GM12878 (cell line): ENCODE data around the gene WWP2. TPM values are rescaled to one million over a fixed set of nuclear protein-coding genes. Genes with fewer than 3 reads are reported as not detected.

ENCODE experiments used
- ATAC-seq: fragments of 200-7000 bp; cut with Tn5 transposase; 3 replicates; pipeline ENCODE4 v1.9.1; 2020; ENCODE audit warnings: mild to moderate bottlenecking, moderate library complexity
- BruUV-seq: library from RNA; stranded (reverse); fragments of 400-500 nt; replicated peaks from 2 replicates; lab custom pipeline; 2021; lab: Mats Ljungman, UMichigan
- CTCF ChIA-PET: fragments of 300-600 bp; sonication (Branson Sonifier 250); formaldehyde crosslinking; extraction: SDS; loops from one replicate; lab custom pipeline; 2021; ENCODE audit warnings: inconsistent platforms; lab: Yijun Ruan, JAX
- POLR2A ChIA-PET: fragments of 350-600 bp; formaldehyde crosslinking; extraction: SDS; loops from one replicate; lab custom pipeline; 2021; ENCODE audit warnings: inconsistent platforms; lab: Charles Lee
- RAD21 ChIA-PET: fragments of 300-600 bp; sonication (Branson Sonifier 250); formaldehyde crosslinking; loops from one replicate; lab custom pipeline; 2023; ENCODE audit warnings: antibody characterized with exemption; ENCODE audit not compliant: unreplicated experiment; lab: Charles Lee
- SMC1A ChIA-PET: fragments of 300-600 bp; sonication (Branson Sonifier 250); formaldehyde crosslinking; loops from one replicate; lab custom pipeline; 2023; ENCODE audit not compliant: unreplicated experiment, uncharacterized antibody; lab: Charles Lee
- DNase-seq: peaks from one replicate; pipeline ENCODE4 v3.0.0-alpha.2; 2011; ENCODE audit warnings: low read depth, low spot score
- FAIRE-seq: peaks from 3 replicates; lab custom pipeline; 2011; peaks lifted over from hg19 to GRCh38; lab: Jason Lieb, UNC
- H2AFZ ChIP-seq: 2 replicates; pipeline ENCODE4 v1.6.0; 2011; ENCODE audit warnings: low read depth, low read length, control low read depth; ENCODE audit not compliant: control insufficient read depth
- H3K27ac ChIP-seq: 2 replicates; pipeline ENCODE4 v1.5.1; 2011; ENCODE audit warnings: control low read depth; ENCODE audit not compliant: control insufficient read depth, insufficient read depth
- H3K27me3 ChIP-seq, 2 experiments: replicated peaks in 1 of 2; 2 replicates each; pipeline versions ENCODE4 v1.6.0 to v1.6.1; 2011; ENCODE audit warnings: low read length in 1 of 2; ENCODE audit not compliant: control insufficient read depth in 2 of 2, insufficient read depth in 2 of 2
- H3K36me3 ChIP-seq, 2 experiments: 2 replicates each; pipeline ENCODE4 v1.5.1; 2011; ENCODE audit warnings: low read length in 1 of 2; ENCODE audit not compliant: control insufficient read depth in 2 of 2, insufficient read depth in 2 of 2
- H3K4me1 ChIP-seq: 2 replicates; pipeline ENCODE4 v1.6.1; 2011; ENCODE audit warnings: mild to moderate bottlenecking, low read length, moderate library complexity, mixed read lengths; ENCODE audit not compliant: control insufficient read depth, insufficient read depth
- H3K4me2 ChIP-seq: 2 replicates; pipeline ENCODE4 v1.6.0; 2011; ENCODE audit warnings: control low read depth; ENCODE audit not compliant: control insufficient read depth, insufficient read depth
- H3K4me3 ChIP-seq: fragments of 200-600 bp; sonication (generic); 2 replicates; pipeline ENCODE4 v1.5.1; 2016
- H3K79me2 ChIP-seq: 2 replicates; pipeline ENCODE4 v1.6.0; 2011; ENCODE audit warnings: low read length; ENCODE audit not compliant: control insufficient read depth, insufficient read depth
- H3K9ac ChIP-seq: 2 replicates; pipeline ENCODE4 v1.8.0; 2011; ENCODE audit warnings: low read length, control low read depth, mixed read lengths; ENCODE audit not compliant: control insufficient read depth, insufficient read depth
- H3K9me3 ChIP-seq: replicated peaks from 3 replicates; pipeline ENCODE4 v1.5.1; 2011; ENCODE audit warnings: mild to moderate bottlenecking, low read length; ENCODE audit not compliant: control insufficient read depth, insufficient read depth
- H4K20me1 ChIP-seq: 2 replicates; pipeline ENCODE4 v1.6.0; 2011; ENCODE audit not compliant: control insufficient read depth, insufficient read depth
- BCL3 ChIP-seq: IDR thresholded peaks from 2 replicates; pipeline ENCODE4 v1.6.1; 2011; ENCODE audit warnings: borderline replicate concordance, low read depth, mild to moderate bottlenecking, moderate library complexity, low read length; ENCODE audit not compliant: insufficient read depth, poor library complexity, severe bottlenecking
- ESRRA ChIP-seq: IDR thresholded peaks from 2 replicates; pipeline ENCODE4 v1.6.1; 2012; ENCODE audit warnings: mild to moderate bottlenecking, low read length, improper control_type of control experiment
- HDAC2 ChIP-seq: fragments of 200-600 bp; sonication (generic); IDR thresholded peaks from 2 replicates; pipeline ENCODE4 v1.6.1; 2017
- HSF1 ChIP-seq: fragments of 150-350 bp; IDR thresholded peaks from 2 replicates; pipeline ENCODE4 v1.6.1; 2014; ENCODE audit warnings: mild to moderate bottlenecking, low read depth, low read length
- RBBP5 ChIP-seq: fragments of 200-600 bp; sonication (generic); conservative IDR thresholded peaks from 2 replicates; pipeline ENCODE4 v1.6.1; 2016
- REST ChIP-seq: IDR thresholded peaks from 2 replicates; pipeline ENCODE4 v1.6.1; 2012; ENCODE audit warnings: mild to moderate bottlenecking, low read depth, low read length
- SKIL ChIP-seq: fragments of 450-650 bp; IDR thresholded peaks from 2 replicates; pipeline ENCODE4 v1.6.1; 2017; ENCODE audit warnings: mild to moderate bottlenecking, low read depth, inconsistent platforms; ENCODE audit not compliant: poor library complexity, severe bottlenecking
- WRNIP1 ChIP-seq: IDR thresholded peaks from 2 replicates; pipeline ENCODE4 v1.6.1; 2011; ENCODE audit warnings: low read depth, low read length, improper control_type of control experiment, borderline replicate concordance
- ZNF687 ChIP-seq: fragments of 450-650 bp; IDR thresholded peaks from 2 replicates; pipeline ENCODE4 v1.6.1; 2017; ENCODE audit warnings: mild to moderate bottlenecking, moderate library complexity
- WGBS: methylation state at CpG from one replicate; pipeline ENCODE4 v1.1.6; 2016; ENCODE audit warnings: low lambda C conversion rate; ENCODE audit not compliant: insufficient replicate concordance, insufficient coverage; ENCODE audit errors: missing lambda C conversion rate; 5-methylcytosine and 5-hydroxymethylcytosine counted together
- in situ Hi-C: fragments of 300-500 bp; cut with MboI; formaldehyde crosslinking; loops from 9 replicates; pipeline ENCODE4 v1.14.3; 2018; ENCODE audit warnings: mixed read lengths
- intact Hi-C: fragments of 100-400 bp; cut with micrococcal nuclease; formaldehyde crosslinking; loops from one replicate; pipeline ENCODE4 v1.14.2; 2022; ENCODE audit not compliant: unreplicated experiment
- polyA plus RNA-seq, 11 experiments: library from polyadenylated mRNA; depleted of rRNA in 4 of 11; unstranded in 6 of 11; stranded (reverse) in 5 of 11; fragments of >200 nt; fragmentation: Nextera tagmentation in 4 of 11; fragmentation: Illumina TruSeq in 1 of 11; extraction: Ambion mirVana in 4 of 11; extraction: Trizol in 1 of 11; gene quantifications; 1 replicate in 1 of 11; 2 replicates in 10 of 11; pipeline versions ENCODE4 v1.2.1 to v1.2.3, GENCODE V29; 2011 to 2016; ENCODE audit warnings: inconsistent platforms in 2 of 11, missing spikeins in 2 of 11, low read depth in 1 of 11
- total RNA-seq, 4 experiments: library from RNA; depleted of rRNA in 3 of 4; stranded (reverse); fragments of >200 nt in 3 of 4; fragmentation: Illumina TruSeq in 1 of 4; extraction: Trizol in 1 of 4; gene quantifications; 2 replicates each; pipeline versions ENCODE4 v1.2.1 to v1.2.3, GENCODE V29; 2013 to 2021

The WWP2 gene
- total and polyA plus RNA-seq, 10 of the 15 experiments (the other 5 are each of a cell fraction or from before 2014, with no cell fraction given), result 2.8 to 47.0 (median 23.8) TPM

- no TSS peak for BruUV-seq
- Histone ChIP-seq H3K4me2 (no peak overlapping the region), H3K36me3 (no peaks in the 10 kb centered on the region; a peak in 3 of 4 replicates), H3K9ac (no peak overlapping the region), H4K20me1 (no peaks in the 10 kb centered on the region), H3K4me3 (no peak overlapping the region), H3K27me3 (no peaks in the 10 kb centered on the region), H3K79me2 (no peaks in the 10 kb centered on the region), H2AFZ (no peak overlapping the region), H3K9me3 (no peaks in the 10 kb centered on the region), H3K27ac (no peak overlapping the region), H3K4me1 (no peaks in the 10 kb centered on the region)
- DNase-seq, result no peak
- ChIA-PET SMC1A (no interaction called here), RAD21 (no interaction called here), POLR2A (no interaction called here), CTCF (no interaction called here)
- WGBS, result 92% methylated on average over 8 of the region's 8 CpGs
- in situ Hi-C loops (no loop called here), intact Hi-C loops (no loop called here)
- FAIRE-seq, result no peak
- no peak for ATAC-seq
- no peak for TF ChIP-seq ZNF687
- no peak for TF ChIP-seq ESRRA
- no peak for TF ChIP-seq RBBP5
- TF ChIP-seq HDAC2, result no peak
- TF ChIP-seq HSF1, result no peak
- no peak for TF ChIP-seq REST
- no peak for TF ChIP-seq BCL3
- TF ChIP-seq WRNIP1, result no peak
- TF ChIP-seq SKIL, result no peak
Observed at GRCh38 chr16:69890892-69891282, 128.8 kb downstream of the WWP2 start.
